Spinal cord (tissue), 10 donors: ENCODE results near the gene ARF1. TPM values are rescaled to one million over a fixed set of nuclear protein-coding genes. Genes with fewer than 3 reads are reported as not detected.

Experiments
- DNase-seq, 6 donors: peaks; one replicate each; pipeline versions ENCODE4 v3.0.0 to v3.0.0-alpha.2; 2013 to 2015; ENCODE audit warnings: low spot score in 6 of 6, low read depth in 4 of 6
- H3K27ac ChIP-seq: one replicate; pipeline ENCODE4 v1.5.1; 2013; ENCODE audit warnings: low read depth, low read length, control low read depth
- H3K27me3 ChIP-seq: one replicate; pipeline ENCODE4 v1.6.1; 2013; ENCODE audit warnings: low read length; ENCODE audit not compliant: control insufficient read depth, insufficient read depth
- H3K36me3 ChIP-seq: one replicate; pipeline ENCODE4 v1.6.1; 2013; ENCODE audit warnings: low read length; ENCODE audit not compliant: control insufficient read depth, insufficient read depth
- H3K4me1 ChIP-seq: one replicate; pipeline ENCODE4 v1.6.1; 2013; ENCODE audit warnings: low read length; ENCODE audit not compliant: control insufficient read depth, insufficient read depth
- H3K4me3 ChIP-seq: one replicate; pipeline ENCODE4 v1.5.1; 2013; ENCODE audit warnings: low read depth, low read length, control low read depth
- H3K9me3 ChIP-seq: one replicate; pipeline ENCODE4 v1.6.1; 2013; ENCODE audit warnings: low read length; ENCODE audit not compliant: control insufficient read depth, insufficient read depth
- WGBS: methylation state at CpG from one replicate; pipeline ENCODE4 v1.1.5; 2013; ENCODE audit warnings: missing lambda C conversion rate; ENCODE audit not compliant: insufficient coverage; 5-methylcytosine and 5-hydroxymethylcytosine counted together
- polyA plus RNA-seq, 2 donors: library from polyadenylated mRNA; unstranded; fragments of 120-200 nt; gene quantifications; one replicate each; pipeline ENCODE4 v1.2.1, GENCODE V29; 2013; ENCODE audit not compliant: insufficient read length in 2 of 2
- total RNA-seq, 2 donors: library from RNA; depleted of rRNA in 1 of 2; stranded (reverse); fragments of 120-200 nt in 1 of 2; fragments of >200 nt in 1 of 2; gene quantifications; one replicate each; pipeline versions ENCODE4 v1.2.3 to v1.2.4, GENCODE V29; 2013 to 2014
- donor health status: healthy.

The ARF1 gene
- total and polyA plus RNA-seq, 4 donors, result 119 to 377 (median 244) TPM

GRCh38 chr1:228100822-228101613 lies 18.5 kb downstream of the ARF1 start:
- H3K27me3 ChIP-seq, result no peaks in the 10 kb centered on the region
- peaks cover 73% of the 10 kb centered on the region for H3K36me3 ChIP-seq
- no peak for DNase-seq
- no peak overlapping the region for H3K27ac ChIP-seq
- no peak overlapping the region for H3K4me3 ChIP-seq
- H3K9me3 ChIP-seq, result no peaks in the 10 kb centered on the region
- H3K4me1 ChIP-seq, result peaks cover 23% of the 10 kb centered on the region
- WGBS, result 85% methylated on average over 8 of the region's 12 CpGs

GRCh38 chr1:228101614-228101993 lies 19.1 kb downstream of the ARF1 start:
- Histone ChIP-seq H3K27ac (no peak overlapping the region), H3K9me3 (no peaks in the 10 kb centered on the region), H3K36me3 (peaks cover 73% of the 10 kb centered on the region), H3K27me3 (no peaks in the 10 kb centered on the region), H3K4me3 (peak overlapping the region; percentile 71), H3K4me1 (peaks cover 23% of the 10 kb centered on the region)
- WGBS, result 70% methylated on average over 10 of the region's 15 CpGs
- no peak for DNase-seq

DNA sequence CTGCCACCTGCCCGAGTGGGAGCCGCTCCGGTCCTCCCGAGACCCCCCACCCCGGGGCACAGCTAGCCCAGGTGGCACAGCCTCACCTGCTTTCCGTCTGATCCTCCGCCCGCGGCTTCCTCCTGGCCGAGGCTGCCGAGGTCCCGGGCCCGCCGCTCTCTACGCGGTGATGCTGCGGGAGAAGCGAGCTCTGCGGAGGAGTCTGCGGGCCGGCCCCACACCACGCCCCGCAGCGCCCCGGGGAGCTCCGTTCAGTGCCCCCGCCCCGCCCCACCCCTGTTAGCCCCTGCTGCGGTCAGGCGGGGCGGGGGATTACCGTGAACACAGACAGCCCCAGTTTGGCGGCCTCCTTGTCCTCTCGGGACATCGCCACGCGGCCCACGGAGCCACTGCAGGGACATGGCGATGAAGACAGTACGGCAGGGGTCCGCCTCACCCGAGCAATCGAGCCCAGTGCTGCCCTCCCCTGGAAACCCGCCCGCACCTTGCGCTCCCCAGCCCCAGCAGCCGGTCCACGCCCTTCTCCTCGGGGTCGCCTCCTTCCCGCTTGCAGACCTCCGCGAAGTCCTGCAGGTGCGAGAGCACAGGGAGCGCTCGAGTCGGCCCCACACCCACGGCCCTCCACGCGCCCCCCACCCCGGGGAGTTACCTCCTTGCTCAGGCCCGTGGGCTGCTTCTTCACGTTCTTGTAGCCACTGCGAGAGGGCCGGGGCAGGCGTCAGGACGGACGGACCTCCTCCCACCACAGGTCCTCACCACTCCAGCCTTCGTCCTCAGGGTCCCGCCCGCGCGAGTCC lies 19.7 kb downstream of the ARF1 start:
- DNase-seq, result peak in 1 of 6 donors; percentile 16
- H3K36me3 ChIP-seq, result peaks cover 72% of the 10 kb centered on the region
- 5% methylated on average over 68 of the region's 73 CpGs for WGBS
- H3K4me3 ChIP-seq, result peak overlapping the region; percentile 71
- no peaks in the 10 kb centered on the region for H3K27me3 ChIP-seq
- H3K4me1 ChIP-seq, result peaks cover 23% of the 10 kb centered on the region
- no peak overlapping the region for H3K27ac ChIP-seq
- no peaks in the 10 kb centered on the region for H3K9me3 ChIP-seq

DNA sequence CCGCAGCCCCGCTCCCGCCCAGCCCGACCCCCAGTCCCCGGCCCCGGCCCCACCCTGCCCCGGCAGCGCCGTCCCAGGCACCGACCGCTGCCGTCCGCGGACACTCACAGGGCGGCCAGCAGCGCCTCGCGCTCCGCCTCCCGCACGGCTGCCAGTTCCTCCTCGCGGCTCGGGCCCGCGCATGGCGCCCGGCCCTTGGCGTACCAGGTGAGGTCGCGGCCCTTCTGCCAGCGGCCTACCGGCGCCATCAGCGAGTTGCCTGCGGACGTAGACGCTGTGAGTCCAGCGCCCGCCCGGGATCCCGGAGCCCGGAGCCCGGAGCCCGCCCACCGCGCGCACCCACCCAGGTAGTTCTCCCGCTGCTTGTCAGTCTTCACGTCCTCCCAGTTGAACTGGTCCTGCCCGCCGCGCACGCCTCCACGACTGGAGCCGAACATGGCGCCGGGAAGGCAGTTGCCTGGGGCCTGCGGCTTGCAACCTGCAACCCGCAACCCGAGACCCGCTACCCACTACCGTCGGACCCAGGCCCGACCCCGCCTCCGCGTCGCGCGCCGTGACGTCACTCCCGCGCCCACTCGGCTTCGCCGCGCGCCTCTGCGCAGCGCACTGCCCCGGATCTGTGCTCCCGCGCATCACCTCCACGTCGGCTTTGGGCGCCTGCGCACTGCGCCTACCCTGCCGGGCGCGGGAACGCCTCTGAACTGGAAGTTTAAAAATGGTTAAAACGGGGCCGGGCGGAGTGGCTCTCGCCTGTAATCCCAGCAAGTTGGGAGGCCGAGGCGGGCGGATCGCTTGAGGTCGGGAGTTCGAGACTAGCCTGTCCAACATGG lies 20.5 kb downstream of the ARF1 start, which contains the start of gene C1orf35:
TSS of gene C1orf35 (minus strand) at position 535 of the 830 bp plus-strand sequence. CDS start at position 437, 98 bp downstream.
- no peaks in the 10 kb centered on the region for H3K9me3 ChIP-seq
- peak within 1 kb of the TSS; percentile 71 for H3K4me3 ChIP-seq
- H3K27ac ChIP-seq, result peak within 1 kb of the TSS; percentile 86
- H3K4me1 ChIP-seq, result peaks cover 29% of the 10 kb centered on the region
- no peaks in the 10 kb centered on the region for H3K27me3 ChIP-seq
- peak; percentile 84 to 98 (median 90) for DNase-seq
- H3K36me3 ChIP-seq, result peaks cover 72% of the 10 kb centered on the region
- under 1% methylated on average over 104 of the region's 104 CpGs for WGBS

DNA sequence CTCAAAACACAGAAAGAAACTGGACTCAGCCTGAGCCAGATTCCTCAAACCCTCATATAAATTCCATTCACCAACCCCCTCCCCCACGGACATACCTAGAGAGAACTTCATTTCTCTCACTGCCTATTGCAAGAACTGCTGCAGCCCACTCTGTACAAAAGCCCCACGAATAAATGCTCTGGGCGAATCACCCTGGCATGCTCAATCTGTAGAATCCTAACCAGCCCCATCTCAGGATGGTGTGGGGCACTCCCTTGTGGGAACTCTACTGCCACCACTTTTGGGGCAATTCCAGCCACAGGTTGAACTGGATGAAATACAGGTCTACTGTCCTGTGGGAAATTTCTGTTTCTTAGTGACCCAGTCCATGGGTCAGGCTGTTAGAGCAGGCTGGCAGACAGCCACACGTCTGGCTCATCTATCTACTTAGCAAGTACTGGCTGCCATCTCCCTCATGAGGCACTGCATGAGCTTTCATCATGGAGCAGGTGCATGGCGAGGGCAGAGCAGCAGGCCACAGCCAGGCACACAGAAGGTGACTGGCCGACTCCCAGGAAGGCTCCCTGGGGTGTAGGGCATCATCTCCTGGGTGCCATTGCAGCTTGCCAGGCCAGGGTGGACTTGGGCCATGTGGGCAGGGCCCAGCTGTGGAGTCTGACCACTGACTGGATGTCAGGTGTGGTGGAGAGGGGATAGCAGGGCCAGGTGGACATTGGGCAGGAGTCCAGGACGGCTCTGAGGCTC lies 22.2 kb downstream of the ARF1 start:
- Histone ChIP-seq H3K27ac (no peak overlapping the region), H3K4me1 (peaks cover 43% of the 10 kb centered on the region)
- WGBS, result 72% methylated on average over 7 of the region's 7 CpGs

DNA sequence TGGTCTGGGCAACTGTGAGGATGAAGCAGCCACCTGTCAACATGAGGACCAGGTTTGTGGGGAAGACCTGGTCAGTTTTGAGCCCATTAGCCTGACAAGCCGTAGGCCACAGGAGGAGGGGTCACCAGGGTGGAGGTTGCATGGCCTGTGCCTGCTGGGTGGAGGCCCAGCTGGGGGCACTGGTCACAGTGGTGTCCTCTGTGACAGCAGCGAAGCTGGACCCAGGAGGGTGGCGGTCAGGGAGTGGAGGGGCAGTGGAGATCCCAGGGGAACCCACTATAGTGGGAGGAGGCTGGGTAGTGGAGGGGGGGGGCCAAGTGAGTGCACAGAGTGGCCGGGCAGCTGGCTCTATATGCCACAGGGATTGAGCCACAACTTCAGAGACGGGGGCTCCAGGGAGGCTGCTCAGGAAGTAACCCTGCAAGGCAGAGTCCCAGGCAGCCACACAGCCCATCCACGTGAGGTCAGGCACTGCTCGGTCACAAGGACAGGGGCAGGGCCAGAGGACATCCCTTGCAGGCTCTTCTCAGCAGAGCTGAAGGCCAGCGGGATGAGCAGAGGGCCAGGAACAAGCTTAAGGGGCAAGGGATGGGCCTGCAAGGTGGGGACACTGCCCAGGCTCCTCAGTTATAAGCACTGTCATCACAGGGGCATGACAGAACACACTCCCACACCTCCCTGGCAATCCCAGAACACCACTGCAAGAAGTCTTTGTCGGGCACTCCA lies 22.9 kb downstream of the ARF1 start:
- H3K4me1 ChIP-seq, result peaks cover 49% of the 10 kb centered on the region
- no peak for DNase-seq
- no peak overlapping the region for H3K4me3 ChIP-seq
- H3K36me3 ChIP-seq, result peaks cover 49% of the 10 kb centered on the region
- H3K27me3 ChIP-seq, result no peaks in the 10 kb centered on the region
- no peak overlapping the region for H3K27ac ChIP-seq
- no peaks in the 10 kb centered on the region for H3K9me3 ChIP-seq
- 79% methylated on average over 9 of the region's 9 CpGs for WGBS

More for the DNA sequence above, 22.2 kb downstream of the ARF1 start:
- H3K36me3 ChIP-seq, result peaks cover 56% of the 10 kb centered on the region
- no peak overlapping the region for H3K4me3 ChIP-seq
- no peaks in the 10 kb centered on the region for H3K27me3 ChIP-seq
- no peak for DNase-seq
- H3K9me3 ChIP-seq, result no peaks in the 10 kb centered on the region

GRCh38 chr1:228105996-228106799 lies 23.7 kb downstream of the ARF1 start:
- no peak overlapping the region for H3K27ac ChIP-seq
- H3K36me3 ChIP-seq, result peaks cover 41% of the 10 kb centered on the region
- no peaks in the 10 kb centered on the region for H3K27me3 ChIP-seq
- WGBS, result 87% methylated on average over 8 of the region's 8 CpGs
- peaks cover 49% of the 10 kb centered on the region for H3K4me1 ChIP-seq
- H3K9me3 ChIP-seq, result no peaks in the 10 kb centered on the region
- H3K4me3 ChIP-seq, result no peak overlapping the region
- DNase-seq, result no peak

DNA sequence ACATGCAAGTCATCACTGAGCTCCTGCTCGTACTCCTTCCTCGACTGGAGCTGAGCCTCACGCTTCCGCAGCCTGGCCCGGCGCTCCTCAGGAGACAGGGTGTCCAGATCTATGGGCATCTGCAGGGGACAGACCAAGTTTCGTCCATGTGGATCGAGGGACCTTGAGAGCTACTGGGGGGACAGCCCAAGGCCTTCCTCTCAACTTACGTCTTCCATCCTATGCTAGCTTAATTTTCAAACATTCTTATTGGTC lies 24.2 kb downstream of the ARF1 start:
- Histone ChIP-seq H3K27me3 (no peaks in the 10 kb centered on the region), H3K4me1 (peaks cover 45% of the 10 kb centered on the region), H3K27ac (no peak overlapping the region), H3K36me3 (peaks cover 36% of the 10 kb centered on the region), H3K4me3 (no peak overlapping the region), H3K9me3 (no peaks in the 10 kb centered on the region)
- 93% methylated on average over 9 of the region's 9 CpGs for WGBS
- no peak for DNase-seq
